SK-N-SH (cell line): ENCODE results near the gene SLC9A7. TPM values are rescaled to one million over a fixed set of nuclear protein-coding genes. Genes with fewer than 3 reads are reported as not detected.
A peak's percentile ranks its signal among the peaks of the same experiment; 100 is the strongest.

Experiments used
- CTCF ChIA-PET: fragments of 300-600, 350-600 bp; formaldehyde crosslinking; extraction: SDS; loops from one replicate; lab custom pipeline; 2021; lab: Yijun Ruan, JAX
- POLR2A ChIA-PET: fragments of 350-600 bp; sonication (Branson Sonifier 250); formaldehyde crosslinking; extraction: SDS; loops from one replicate; lab custom pipeline; 2020; ENCODE audit warnings: antibody characterized with exemption, inconsistent platforms; lab: Yijun Ruan, JAX
- DNase-seq: peaks from one replicate; pipeline ENCODE4 v3.0.0; 2012
- H2AFZ ChIP-seq: fragments of 200-600 bp; sonication (generic); 2 replicates; pipeline ENCODE4 v1.8.1; 2016; ENCODE audit warnings: antibody characterized with exemption, mild to moderate bottlenecking, low read depth
- H3F3A ChIP-seq: fragments of 200-600 bp; sonication (generic); replicated peaks from 2 replicates; pipeline ENCODE3; 2016; ENCODE audit warnings: antibody characterized with exemption, mild to moderate bottlenecking; ENCODE audit not compliant: insufficient read depth
- H3K27ac ChIP-seq, 2 experiments: fragments of 200-500 bp in 1 of 2; fragments of 200-600 bp in 1 of 2; sonication (Bioruptor generic) in 1 of 2; sonication (generic), shearing (Covaris generic) in 1 of 2; 2 replicates each; pipeline versions ENCODE4 v1.5.1 to v1.6.1; 2014 to 2016; ENCODE audit warnings: low read depth in 2 of 2, inconsistent platforms in 1 of 2, low read length in 1 of 2, mild to moderate bottlenecking in 1 of 2, mixed read lengths in 1 of 2
- H3K27me3 ChIP-seq: fragments of 200-600 bp; sonication (generic), shearing (Covaris generic); 2 replicates; pipeline ENCODE4 v1.6.1; 2016; ENCODE audit warnings: mixed run types; ENCODE audit not compliant: insufficient read depth
- H3K36me3 ChIP-seq, 2 experiments: fragments of 200-500 bp in 1 of 2; fragments of 200-600 bp in 1 of 2; sonication (Bioruptor generic) in 1 of 2; sonication (generic) in 1 of 2; replicated peaks in 1 of 2; 2 replicates each; pipeline versions ENCODE3 to v1.5.1; 2014 to 2016; ENCODE audit warnings: low read length in 1 of 2, mild to moderate bottlenecking in 1 of 2; ENCODE audit not compliant: insufficient read depth in 2 of 2, control insufficient read depth in 1 of 2
- H3K4me1 ChIP-seq, 2 experiments: fragments of 200-500 bp in 1 of 2; fragments of 200-600 bp in 1 of 2; sonication (Bioruptor generic) in 1 of 2; sonication (generic), shearing (Covaris generic) in 1 of 2; 2 replicates each; pipeline versions ENCODE4 v1.5.1 to v1.6.1; 2014 to 2016; ENCODE audit warnings: low read depth in 1 of 2, low read length in 1 of 2, mixed run types in 1 of 2; ENCODE audit not compliant: insufficient read depth in 2 of 2, control insufficient read depth in 1 of 2
- H3K4me2 ChIP-seq: fragments of 200-600 bp; sonication (generic), shearing (Covaris generic); 2 replicates; pipeline ENCODE4 v1.6.1; 2017; ENCODE audit warnings: mixed run types
- H3K4me3 ChIP-seq, 2 experiments: fragments of 200-500 bp in 1 of 2; fragments of 200-600 bp in 1 of 2; sonication (Bioruptor generic) in 1 of 2; sonication (generic), shearing (Covaris generic) in 1 of 2; 2 replicates each; pipeline versions ENCODE4 v1.5.1 to v1.8.1; 2014 to 2016; ENCODE audit warnings: low read depth in 2 of 2, inconsistent platforms in 1 of 2, low read length in 1 of 2, mild to moderate bottlenecking in 1 of 2, mixed read lengths in 1 of 2, moderate library complexity in 1 of 2
- H3K79me2 ChIP-seq: fragments of 200-600 bp; sonication (generic); 2 replicates; pipeline ENCODE4 v1.8.1; 2017; ENCODE audit warnings: mild to moderate bottlenecking; ENCODE audit not compliant: insufficient read depth
- H3K9ac ChIP-seq: fragments of 200-600 bp; sonication (generic); 2 replicates; pipeline ENCODE4 v1.6.1; 2017; ENCODE audit warnings: mixed run types
- H3K9me2 ChIP-seq: fragments of 200-600 bp; sonication (generic); 2 replicates; pipeline ENCODE4 v1.6.1; 2017; ENCODE audit warnings: mixed run types
- H3K9me3 ChIP-seq: fragments of 200-600 bp; sonication (generic); 2 replicates; pipeline ENCODE4 v1.6.1; 2017; ENCODE audit warnings: mixed run types, mild to moderate bottlenecking, moderate library complexity
- H4K20me1 ChIP-seq: fragments of 200-600 bp; sonication (generic); 2 replicates; pipeline ENCODE4 v1.6.1; 2017; ENCODE audit warnings: mild to moderate bottlenecking, mixed run types; ENCODE audit not compliant: insufficient read depth
- CHD2 ChIP-seq: fragments of 150-350 bp; IDR thresholded peaks from 2 replicates; pipeline ENCODE4 v1.6.1; 2018; ENCODE audit warnings: low read length; ENCODE audit not compliant: partially characterized antibody
- ELF1 ChIP-seq: IDR thresholded peaks from 2 replicates; pipeline ENCODE4 v1.4.0; 2012
- EP300 ChIP-seq, 2 experiments: IDR thresholded peaks; 2 replicates each; pipeline versions ENCODE4 v1.4.0 to v1.6.1; 2012; ENCODE audit warnings: borderline replicate concordance in 1 of 2, low read depth in 1 of 2, low read length in 1 of 2
- FOSL2 ChIP-seq: IDR thresholded peaks from 2 replicates; pipeline ENCODE4 v1.4.0; 2012; ENCODE audit warnings: low read depth, mild to moderate bottlenecking, moderate library complexity, borderline replicate concordance
- FOXJ3 ChIP-seq: sonication (generic); formaldehyde crosslinking; IDR thresholded peaks from 2 replicates; pipeline ENCODE4 v1.5.1; 2020; ENCODE audit warnings: mild to moderate bottlenecking, missing genetic modification reagents
- GABPA ChIP-seq: IDR thresholded peaks from 2 replicates; pipeline ENCODE4 v1.4.0; 2012; ENCODE audit warnings: low read depth, mild to moderate bottlenecking
- GATA2 ChIP-seq: sonication (generic); formaldehyde crosslinking; IDR thresholded peaks from 2 replicates; pipeline ENCODE4 v1.5.0; 2020; ENCODE audit warnings: mild to moderate bottlenecking, missing genetic modification reagents
- JUND ChIP-seq: IDR thresholded peaks from 2 replicates; pipeline ENCODE4 v1.4.0; 2012
- MXI1 ChIP-seq: IDR thresholded peaks from 2 replicates; pipeline ENCODE4 v1.6.1; 2012; ENCODE audit warnings: mild to moderate bottlenecking, low read depth, low read length, improper control_type of control experiment
- NFIC ChIP-seq: IDR thresholded peaks from 2 replicates; pipeline ENCODE4 v1.4.0; 2012; ENCODE audit warnings: borderline replicate concordance
- POLR2AphosphoS5 ChIP-seq: IDR thresholded peaks from 2 replicates; pipeline ENCODE4 v1.6.1; 2012; ENCODE audit warnings: low read depth, low read length
- RAD21 ChIP-seq: IDR thresholded peaks from 2 replicates; pipeline ENCODE4 v1.6.1; 2012; ENCODE audit warnings: mild to moderate bottlenecking, low read length
- RFX5 ChIP-seq: IDR thresholded peaks from 2 replicates; pipeline ENCODE4 v1.6.1; 2012; ENCODE audit warnings: mild to moderate bottlenecking, improper control_type of control experiment, low read length
- RXRA ChIP-seq: IDR thresholded peaks from 2 replicates; pipeline ENCODE4 v1.4.0; 2012; ENCODE audit warnings: low read depth, mild to moderate bottlenecking, borderline replicate concordance
- SIN3A ChIP-seq: IDR thresholded peaks from 2 replicates; pipeline ENCODE4 v1.6.1; 2012; ENCODE audit warnings: low read depth, mild to moderate bottlenecking, low read length, moderate library complexity, borderline replicate concordance
- TCF12 ChIP-seq: IDR thresholded peaks from 2 replicates; pipeline ENCODE4 v1.4.0; 2012
- WGBS: methylation state at CpG from one replicate; pipeline ENCODE4 v1.1.6; 2017; ENCODE audit warnings: low lambda C conversion rate; 5-methylcytosine and 5-hydroxymethylcytosine counted together
- polyA plus RNA-seq, 3 experiments: library from polyadenylated mRNA; depleted of rRNA; stranded (reverse); fragments of >200 nt; gene quantifications; 2 replicates each; pipeline ENCODE4 v1.2.3, GENCODE V29; 2012
- TF ChIP-seq, protein P1 (sequence below): IDR thresholded peaks from 2 replicates; pipeline ENCODE4 v1.4.0; 2012; ENCODE audit warnings: low read depth
- TF ChIP-seq, protein P2 (sequence below): IDR thresholded peaks from 2 replicates; pipeline ENCODE4; 2012
- TF ChIP-seq, protein P3 (sequence below): IDR thresholded peaks from 2 replicates; pipeline ENCODE4 v1.4.0; 2012; ENCODE audit warnings: low read depth, borderline replicate concordance
- TF ChIP-seq, protein P4 (sequence below): fragments of 150-350 bp; IDR thresholded peaks from 2 replicates; pipeline ENCODE4 v1.6.1; 2016; ENCODE audit warnings: mild to moderate bottlenecking, low read depth, low read length

SLC9A7 gene
- polyA plus RNA-seq, 1 of the 3 experiments (the other 2 are of a cell fraction), result 10.5 TPM

DNA sequence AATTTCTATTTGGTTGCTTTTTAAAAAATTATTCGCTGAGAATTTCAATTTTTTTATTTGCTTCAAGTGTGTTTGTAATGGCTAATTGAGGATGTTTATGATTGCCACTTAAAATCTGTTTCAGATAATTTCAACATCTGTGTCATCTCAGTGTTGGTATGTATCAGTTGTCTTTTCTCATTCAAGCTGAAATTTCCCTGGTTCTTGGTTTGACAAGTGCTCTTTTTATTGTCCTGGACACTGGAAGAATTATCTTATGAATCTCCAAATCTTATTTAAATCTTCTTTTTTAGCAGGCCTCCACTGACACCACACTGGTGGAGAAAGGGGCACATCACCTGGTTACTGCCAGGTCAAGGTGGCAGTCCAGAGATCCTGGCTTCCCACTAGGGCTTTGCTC is 163.8 kb downstream of the SLC9A7 start (continued):
- no peak for TF ChIP-seq GABPA
- TF ChIP-seq, all 33 proteins: peak for 4

DNA sequence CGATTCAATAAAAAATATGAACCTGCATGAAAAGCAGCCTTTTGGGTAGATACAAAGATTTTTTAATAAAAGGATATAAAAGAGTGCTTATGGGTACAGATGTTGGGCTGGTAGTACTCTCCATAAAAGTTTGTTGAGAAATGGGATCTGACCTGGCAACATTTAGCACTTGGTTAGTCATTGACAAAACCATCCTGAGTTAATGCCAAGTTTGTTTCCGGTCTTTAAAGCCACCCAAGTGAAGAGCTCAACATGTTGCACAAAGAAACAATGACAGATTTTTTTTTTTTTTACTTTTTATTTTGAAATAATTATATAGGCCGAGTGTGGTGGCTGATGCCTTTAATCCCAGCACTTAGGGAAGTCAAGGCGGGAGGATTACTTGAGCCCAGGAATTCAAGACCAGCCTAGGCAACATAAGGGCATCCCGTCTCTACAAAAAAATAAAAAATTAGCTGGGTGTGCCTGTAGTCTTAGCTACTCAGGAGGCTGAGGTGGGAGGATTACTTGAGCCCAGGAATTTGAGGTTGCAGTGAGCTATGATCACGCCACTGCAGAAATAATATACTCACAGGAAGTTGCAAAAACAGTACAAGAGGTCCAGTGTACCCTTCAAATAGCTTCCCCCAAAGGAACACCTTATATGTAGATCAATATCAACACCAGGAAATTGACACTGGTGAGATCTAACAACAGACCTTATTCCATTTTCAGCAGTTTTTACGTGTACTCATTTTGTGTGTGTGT is 168.8 kb downstream of the SLC9A7 start:
- POLR2A ChIA-PET, result no interaction called here

DNA sequence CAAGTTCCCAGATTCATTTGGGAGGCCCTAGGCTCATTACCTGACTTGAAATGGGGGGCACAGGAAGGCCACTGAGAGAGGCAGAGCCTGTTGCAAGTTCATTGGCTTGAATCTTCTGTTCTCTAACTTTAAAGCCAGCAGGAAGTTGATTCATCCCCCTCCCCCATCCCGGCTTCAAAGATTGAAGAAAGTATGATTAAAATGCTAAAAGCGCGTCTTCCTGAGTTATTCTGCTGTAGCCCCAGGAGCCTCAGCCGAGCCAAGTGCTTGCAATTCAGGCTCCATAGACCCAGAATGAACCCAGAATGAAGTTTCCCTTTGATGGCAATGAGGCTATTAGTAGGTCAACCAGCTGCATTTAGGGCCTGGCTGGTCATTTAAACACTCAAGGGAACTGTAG is 170.7 kb downstream of the SLC9A7 start:
- Histone ChIP-seq H3K4me1 (peaks cover 0 to 43% of the 10 kb centered on the region in 2 experiments; a peak in 2 of 4 replicates), H3K79me2 (peaks cover 27% of the 10 kb centered on the region), H3K4me2 (peak overlapping the region; percentile 50), H3K36me3 (no peaks in the 10 kb centered on the region), H3K9ac (no peak overlapping the region; the same call in 1 of the 2 replicates), H3K4me3 (0 out of 4 replicates have a peak overlapping the region, but pooled peaks of 1 of the 2 experiments have one; percentile 17), H3F3A (peaks cover 16% of the 10 kb centered on the region), H3K9me3 (no peaks in the 10 kb centered on the region), H3K27ac (peak overlapping the region; percentile 44 to 78; a peak in 3 of 4 replicates), H2AFZ (peak overlapping the region; percentile 21; the same call in 1 of the 2 replicates), H3K9me2 (no peaks in the 10 kb centered on the region), H3K27me3 (no peaks in the 10 kb centered on the region), H4K20me1 (no peaks in the 10 kb centered on the region)
- no peak for DNase-seq
- ChIA-PET POLR2A (no interaction called here), CTCF (no interaction called here)
- 0% methylated on average over 4 of the region's 4 CpGs for WGBS
- TF ChIP-seq GATA2 (CRISPR knock-in tag) (no peak), RFX5 (no peak), JUND (peak; percentile 58), EP300 (IDR thresholded peaks at IDR 0.05; ENCODE audit: borderline replicate concordance in 1 of 2, low read depth in 1 of 2, low read length in 1 of 2) (peak in 1 of 2 experiments; percentile 30; a peak in 1 of 4 replicates), ELF1 (0 out of 2 replicates have a peak, but pooled peaks have one; percentile 22), FOSL2 (peak; percentile 34; the same call in 1 of the 2 replicates), TCF12 (no peak; the same call in 1 of the 2 replicates), CHD2 (no peak), POLR2AphosphoS5 (0 out of 2 replicates have a peak, but pooled peaks have one; percentile 14), NFIC (peak; percentile 32; the same call in 1 of the 2 replicates), FOXJ3 (CRISPR knock-in tag) (no peak)
- TF ChIP-seq, protein P1, sequence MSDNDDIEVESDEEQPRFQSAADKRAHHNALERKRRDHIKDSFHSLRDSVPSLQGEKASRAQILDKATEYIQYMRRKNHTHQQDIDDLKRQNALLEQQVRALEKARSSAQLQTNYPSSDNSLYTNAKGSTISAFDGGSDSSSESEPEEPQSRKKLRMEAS, result no peak
- TF ChIP-seq, protein P2, sequence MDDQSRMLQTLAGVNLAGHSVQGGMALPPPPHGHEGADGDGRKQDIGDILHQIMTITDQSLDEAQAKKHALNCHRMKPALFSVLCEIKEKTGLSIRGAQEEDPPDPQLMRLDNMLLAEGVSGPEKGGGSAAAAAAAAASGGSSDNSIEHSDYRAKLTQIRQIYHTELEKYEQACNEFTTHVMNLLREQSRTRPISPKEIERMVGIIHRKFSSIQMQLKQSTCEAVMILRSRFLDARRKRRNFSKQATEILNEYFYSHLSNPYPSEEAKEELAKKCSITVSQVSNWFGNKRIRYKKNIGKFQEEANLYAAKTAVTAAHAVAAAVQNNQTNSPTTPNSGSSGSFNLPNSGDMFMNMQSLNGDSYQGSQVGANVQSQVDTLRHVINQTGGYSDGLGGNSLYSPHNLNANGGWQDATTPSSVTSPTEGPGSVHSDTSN, result peak; percentile 33; the same call in 1 of the 2 replicates
- TF ChIP-seq, protein P3, sequence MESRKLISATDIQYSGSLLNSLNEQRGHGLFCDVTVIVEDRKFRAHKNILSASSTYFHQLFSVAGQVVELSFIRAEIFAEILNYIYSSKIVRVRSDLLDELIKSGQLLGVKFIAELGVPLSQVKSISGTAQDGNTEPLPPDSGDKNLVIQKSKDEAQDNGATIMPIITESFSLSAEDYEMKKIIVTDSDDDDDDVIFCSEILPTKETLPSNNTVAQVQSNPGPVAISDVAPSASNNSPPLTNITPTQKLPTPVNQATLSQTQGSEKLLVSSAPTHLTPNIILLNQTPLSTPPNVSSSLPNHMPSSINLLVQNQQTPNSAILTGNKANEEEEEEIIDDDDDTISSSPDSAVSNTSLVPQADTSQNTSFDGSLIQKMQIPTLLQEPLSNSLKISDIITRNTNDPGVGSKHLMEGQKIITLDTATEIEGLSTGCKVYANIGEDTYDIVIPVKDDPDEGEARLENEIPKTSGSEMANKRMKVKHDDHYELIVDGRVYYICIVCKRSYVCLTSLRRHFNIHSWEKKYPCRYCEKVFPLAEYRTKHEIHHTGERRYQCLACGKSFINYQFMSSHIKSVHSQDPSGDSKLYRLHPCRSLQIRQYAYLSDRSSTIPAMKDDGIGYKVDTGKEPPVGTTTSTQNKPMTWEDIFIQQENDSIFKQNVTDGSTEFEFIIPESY, result no peak

More for the DNA sequence above, 168.8 kb downstream of the SLC9A7 start:
- H3K4me2 ChIP-seq, result no peak overlapping the region
- no peak overlapping the region for H2AFZ ChIP-seq
- no peak for DNase-seq
- H3K79me2 ChIP-seq, result peaks cover 24% of the 10 kb centered on the region
- CTCF ChIA-PET, result interaction anchor here (0.7 to 1.0 kb wide), 2 partner anchors 11 kb away, joined by 3 read pairs; no protein-coding TSS in a partner anchor
- no peaks in the 10 kb centered on the region for H3K27me3 ChIP-seq
- H3K27ac ChIP-seq, result peak overlapping the region in 1 of 2 experiments; percentile 78; a peak in 1 of 4 replicates
- H3K9me3 ChIP-seq, result no peaks in the 10 kb centered on the region
- peaks cover 0 to 33% of the 10 kb centered on the region in 2 experiments; a peak in 2 of 4 replicates for H3K4me1 ChIP-seq
- no peaks in the 10 kb centered on the region for H4K20me1 ChIP-seq
- H3K4me3 ChIP-seq, result no peak overlapping the region
- 38% methylated on average over 7 of the region's 7 CpGs for WGBS
- H3K9me2 ChIP-seq, result no peaks in the 10 kb centered on the region
- no peak for TF ChIP-seq RAD21
- TF ChIP-seq MXI1, result no peak
- no peak for TF ChIP-seq ELF1
- TF ChIP-seq, protein P4, sequence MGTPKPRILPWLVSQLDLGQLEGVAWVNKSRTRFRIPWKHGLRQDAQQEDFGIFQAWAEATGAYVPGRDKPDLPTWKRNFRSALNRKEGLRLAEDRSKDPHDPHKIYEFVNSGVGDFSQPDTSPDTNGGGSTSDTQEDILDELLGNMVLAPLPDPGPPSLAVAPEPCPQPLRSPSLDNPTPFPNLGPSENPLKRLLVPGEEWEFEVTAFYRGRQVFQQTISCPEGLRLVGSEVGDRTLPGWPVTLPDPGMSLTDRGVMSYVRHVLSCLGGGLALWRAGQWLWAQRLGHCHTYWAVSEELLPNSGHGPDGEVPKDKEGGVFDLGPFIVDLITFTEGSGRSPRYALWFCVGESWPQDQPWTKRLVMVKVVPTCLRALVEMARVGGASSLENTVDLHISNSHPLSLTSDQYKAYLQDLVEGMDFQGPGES, result no peak
- TF ChIP-seq, protein P1, result no peak
- TF ChIP-seq FOSL2, result 0 out of 2 replicates have a peak, but pooled peaks have one; percentile 11
- TF ChIP-seq SIN3A, result no peak
- no peak for TF ChIP-seq RXRA
- TF ChIP-seq NFIC, result peak; percentile 44; the same call in 1 of the 2 replicates
- no peaks in the 10 kb centered on the region for H3K36me3 ChIP-seq
- no peak overlapping the region for H3K9ac ChIP-seq
- H3F3A ChIP-seq, result peaks cover 3% of the 10 kb centered on the region
